GM23338 (cell line): ENCODE measurements around the gene TAF10. TPM values are rescaled to one million over a fixed set of nuclear protein-coding genes. Genes with fewer than 3 reads are reported as not detected.
A peak's percentile ranks its signal among the peaks of the same experiment; 100 is the strongest.

Experiments used
- ATAC-seq: fragments of 200-7000 bp; cut with Tn5 transposase; 3 replicates; pipeline ENCODE4 v1.9.1; 2020
- DNase-seq: peaks from one replicate; pipeline ENCODE4 v3.0.0-alpha.2; 2015; ENCODE audit warnings: low spot score
- H2AFZ ChIP-seq: fragments of 200-600 bp; sonication (generic); 2 replicates; pipeline ENCODE4 v1.8.0; 2016; ENCODE audit warnings: antibody characterized with exemption, mild to moderate bottlenecking, moderate library complexity
- H3F3A ChIP-seq: fragments of 200-600 bp; sonication (generic); replicated peaks from 2 replicates; pipeline ENCODE4 v1.8.0; 2017; ENCODE audit warnings: antibody characterized with exemption, mixed run types, low read depth
- H3K27ac ChIP-seq: fragments of 200-600 bp; sonication (generic); 2 replicates; pipeline ENCODE4 v1.6.1; 2016; ENCODE audit warnings: low read depth
- H3K27me3 ChIP-seq: fragments of 200-600 bp; sonication (generic); 2 replicates; pipeline ENCODE4 v1.8.0; 2016; ENCODE audit warnings: mild to moderate bottlenecking, mixed run types, moderate library complexity; ENCODE audit not compliant: insufficient read depth
- H3K36me3 ChIP-seq: fragments of 200-600 bp; sonication (generic); 2 replicates; pipeline ENCODE4 v1.8.0; 2016; ENCODE audit warnings: mild to moderate bottlenecking; ENCODE audit not compliant: insufficient read depth
- H3K4me1 ChIP-seq: fragments of 200-600 bp; sonication (generic); 2 replicates; pipeline ENCODE4 v1.8.0; 2016; ENCODE audit warnings: mild to moderate bottlenecking, moderate library complexity; ENCODE audit not compliant: insufficient read depth
- H3K4me2 ChIP-seq: fragments of 200-600 bp; sonication (generic); 2 replicates; pipeline ENCODE4 v1.7.1; 2017; ENCODE audit warnings: mixed run types
- H3K4me3 ChIP-seq: fragments of 200-600 bp; sonication (generic); 2 replicates; pipeline ENCODE4 v1.6.1; 2016; ENCODE audit warnings: mixed run types
- H3K79me2 ChIP-seq: fragments of 200-600 bp; sonication (generic); replicated peaks from 2 replicates; pipeline ENCODE4 v1.8.0; 2017; ENCODE audit warnings: mild to moderate bottlenecking; ENCODE audit not compliant: insufficient read depth
- H3K9me2 ChIP-seq: fragments of 200-600 bp; sonication (generic); 2 replicates; pipeline ENCODE4 v1.8.0; 2017; ENCODE audit not compliant: insufficient read depth
- H4K20me1 ChIP-seq: fragments of 200-600 bp; sonication (generic); replicated peaks from 2 replicates; pipeline ENCODE4 v1.8.0; 2017; ENCODE audit warnings: mild to moderate bottlenecking; ENCODE audit not compliant: insufficient read depth
- H3K27ac Mint-ChIP-seq: 2 replicates; pipeline ENCODE4 v1.8.0; 2020; ENCODE audit warnings: inconsistent platforms, mild to moderate bottlenecking, moderate library complexity, mixed read lengths
- H3K27me3 Mint-ChIP-seq: 3 replicates; pipeline ENCODE4 v1.8.0; 2022; ENCODE audit warnings: low read depth, mild to moderate bottlenecking, moderate library complexity, mixed read lengths, inconsistent platforms; ENCODE audit not compliant: insufficient read depth, poor library complexity
- H3K36me3 Mint-ChIP-seq: 3 replicates; pipeline ENCODE4 v1.8.0; 2021; ENCODE audit warnings: low read depth, mild to moderate bottlenecking, inconsistent platforms, moderate library complexity, mixed read lengths
- H3K4me1 Mint-ChIP-seq: 3 replicates; pipeline ENCODE4 v1.8.0; 2020; ENCODE audit warnings: mild to moderate bottlenecking, inconsistent platforms, mixed read lengths
- H3K4me3 Mint-ChIP-seq: 3 replicates; pipeline ENCODE4 v1.8.0; 2021; ENCODE audit warnings: moderate library complexity, mild to moderate bottlenecking, inconsistent platforms, mixed read lengths
- H3K9me3 Mint-ChIP-seq: 3 replicates; pipeline ENCODE4 v1.8.0; 2020; ENCODE audit warnings: moderate library complexity, mild to moderate bottlenecking, inconsistent platforms, mixed read lengths
- CREB1 ChIP-seq: fragments of 250-450 bp; sonication (Bioruptor Pico); IDR thresholded peaks from 2 replicates; pipeline ENCODE4 v1.5.0; 2020; ENCODE audit warnings: low read depth, mild to moderate bottlenecking, moderate library complexity
- ETS1 ChIP-seq: IDR thresholded peaks from 2 replicates; pipeline ENCODE4 v1.6.1; 2016; ENCODE audit warnings: antibody characterized with exemption
- EZH2 ChIP-seq: fragments of 200-600 bp; sonication (generic); IDR thresholded peaks from one replicate; pipeline ENCODE4 v1.8.0; 2017; ENCODE audit warnings: antibody characterized with exemption, mild to moderate bottlenecking, low read depth; ENCODE audit not compliant: unreplicated experiment
- EZH2phosphoT487 ChIP-seq: fragments of 200-600 bp; sonication (generic); IDR thresholded peaks from one replicate; pipeline ENCODE4 v1.8.1; 2018; ENCODE audit warnings: antibody characterized with exemption; ENCODE audit not compliant: unreplicated experiment
- JUNB ChIP-seq: IDR thresholded peaks from one replicate; pipeline ENCODE4 v1.6.1; 2016; ENCODE audit warnings: antibody characterized with exemption; ENCODE audit not compliant: unreplicated experiment
- NANOG ChIP-seq: IDR thresholded peaks from 2 replicates; pipeline ENCODE4 v1.6.1; 2016; ENCODE audit warnings: antibody characterized with exemption, borderline replicate concordance
- POLR2AphosphoS5 ChIP-seq: IDR thresholded peaks from 2 replicates; pipeline ENCODE4 v1.6.1; 2016; ENCODE audit warnings: antibody characterized with exemption, low read depth
- STAT1 ChIP-seq: IDR thresholded peaks from one replicate; pipeline ENCODE4 v1.6.1; 2016; ENCODE audit warnings: antibody characterized with exemption; ENCODE audit not compliant: unreplicated experiment
- ZNF114 ChIP-seq: fragments of 250-450 bp; sonication (Bioruptor Pico); IDR thresholded peaks from 2 replicates; pipeline ENCODE4 v1.5.0; 2020; ENCODE audit warnings: mild to moderate bottlenecking, moderate library complexity
- ZNF331 ChIP-seq: fragments of 250-450 bp; sonication (Bioruptor Pico); IDR thresholded peaks from 2 replicates; pipeline ENCODE4 v1.5.0; 2020; ENCODE audit warnings: low read depth, mild to moderate bottlenecking, moderate library complexity
- polyA plus RNA-seq: library from polyadenylated mRNA; unstranded; fragments of >200 nt; fragmentation: Nextera tagmentation; extraction: Ambion mirVana; gene quantifications from 2 replicates; pipeline ENCODE4 v1.2.1, GENCODE V29; 2016
- total RNA-seq: library from RNA; depleted of rRNA; stranded (reverse); fragments of >200 nt; shearing (Covaris generic); gene quantifications from 2 replicates; pipeline ENCODE4 v1.2.3, GENCODE V29; 2014
- TF ChIP-seq, protein P1 (sequence below): IDR thresholded peaks from one replicate; pipeline ENCODE4 v1.6.1; 2018; ENCODE audit warnings: antibody characterized with exemption; ENCODE audit not compliant: unreplicated experiment

Gene TAF10
- total and polyA plus RNA-seq, 2 experiments from 2014 or later: 108 to 253 TPM

GRCh38 chr11:6647836-6648235, 35.8 kb upstream of the TAF10 start (continued):
- TF ChIP-seq CREB1 (CRISPR knock-in tag) (no peak), EZH2phosphoT487 (no peak), NANOG (no peak), EZH2 (no peak), JUNB (no peak), POLR2AphosphoS5 (no peak)
- TF ChIP-seq, protein P1, sequence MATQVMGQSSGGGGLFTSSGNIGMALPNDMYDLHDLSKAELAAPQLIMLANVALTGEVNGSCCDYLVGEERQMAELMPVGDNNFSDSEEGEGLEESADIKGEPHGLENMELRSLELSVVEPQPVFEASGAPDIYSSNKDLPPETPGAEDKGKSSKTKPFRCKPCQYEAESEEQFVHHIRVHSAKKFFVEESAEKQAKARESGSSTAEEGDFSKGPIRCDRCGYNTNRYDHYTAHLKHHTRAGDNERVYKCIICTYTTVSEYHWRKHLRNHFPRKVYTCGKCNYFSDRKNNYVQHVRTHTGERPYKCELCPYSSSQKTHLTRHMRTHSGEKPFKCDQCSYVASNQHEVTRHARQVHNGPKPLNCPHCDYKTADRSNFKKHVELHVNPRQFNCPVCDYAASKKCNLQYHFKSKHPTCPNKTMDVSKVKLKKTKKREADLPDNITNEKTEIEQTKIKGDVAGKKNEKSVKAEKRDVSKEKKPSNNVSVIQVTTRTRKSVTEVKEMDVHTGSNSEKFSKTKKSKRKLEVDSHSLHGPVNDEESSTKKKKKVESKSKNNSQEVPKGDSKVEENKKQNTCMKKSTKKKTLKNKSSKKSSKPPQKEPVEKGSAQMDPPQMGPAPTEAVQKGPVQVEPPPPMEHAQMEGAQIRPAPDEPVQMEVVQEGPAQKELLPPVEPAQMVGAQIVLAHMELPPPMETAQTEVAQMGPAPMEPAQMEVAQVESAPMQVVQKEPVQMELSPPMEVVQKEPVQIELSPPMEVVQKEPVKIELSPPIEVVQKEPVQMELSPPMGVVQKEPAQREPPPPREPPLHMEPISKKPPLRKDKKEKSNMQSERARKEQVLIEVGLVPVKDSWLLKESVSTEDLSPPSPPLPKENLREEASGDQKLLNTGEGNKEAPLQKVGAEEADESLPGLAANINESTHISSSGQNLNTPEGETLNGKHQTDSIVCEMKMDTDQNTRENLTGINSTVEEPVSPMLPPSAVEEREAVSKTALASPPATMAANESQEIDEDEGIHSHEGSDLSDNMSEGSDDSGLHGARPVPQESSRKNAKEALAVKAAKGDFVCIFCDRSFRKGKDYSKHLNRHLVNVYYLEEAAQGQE: no peak

GRCh38 chr11:6646918-6647679, 35.1 kb upstream of the TAF10 start:
- Histone ChIP-seq H3K79me2 (no peaks in the 10 kb centered on the region), H3K4me1 (peaks cover 13% of the 10 kb centered on the region; the same call in 1 of the 2 replicates), H3K27ac (no peak overlapping the region), H3K36me3 (no peaks in the 10 kb centered on the region), H3F3A (no peaks in the 10 kb centered on the region), H4K20me1 (no peaks in the 10 kb centered on the region), H3K4me3 (peak overlapping the region; percentile 27; the same call in 1 of the 2 replicates), H3K27me3 (peaks cover 9% of the 10 kb centered on the region; the same call in 1 of the 2 replicates), H3K9me2 (0 out of 2 replicates have a peak, but pooled peaks cover 7% of the 10 kb centered on the region), H2AFZ (peak overlapping the region; percentile 63; the same call in 1 of the 2 replicates), H3K4me2 (peak overlapping the region; percentile 67)
- no peak overlapping the region for H3K27ac Mint-ChIP-seq
- DNase-seq: peak; percentile 43
- H3K4me1 Mint-ChIP-seq: no peaks in the 10 kb centered on the region
- ATAC-seq: peak; percentile 85
- TF ChIP-seq JUNB: no peak
- no peaks in the 10 kb centered on the region for H3K9me3 Mint-ChIP-seq
- no peaks in the 10 kb centered on the region for H3K27me3 Mint-ChIP-seq
- H3K36me3 Mint-ChIP-seq: no peaks in the 10 kb centered on the region
- no peak overlapping the region for H3K4me3 Mint-ChIP-seq

GRCh38 chr11:6646576-6646917, 34.5 kb upstream of the TAF10 start:
- H3K27me3 ChIP-seq: 0 out of 2 replicates have a peak, but pooled peaks cover 5% of the 10 kb centered on the region
- H3K27ac Mint-ChIP-seq: no peak overlapping the region
- DNase-seq (peak; percentile 29), ATAC-seq (peak; percentile 22)
- no peaks in the 10 kb centered on the region for H3K9me3 Mint-ChIP-seq
- H4K20me1 ChIP-seq: no peaks in the 10 kb centered on the region
- peak overlapping the region; percentile 27; the same call in 1 of the 2 replicates for H3K4me3 ChIP-seq
- 0 out of 2 replicates have a peak, but pooled peaks cover 7% of the 10 kb centered on the region for H3K9me2 ChIP-seq
- H3K27ac ChIP-seq: no peak overlapping the region
- H3K36me3 ChIP-seq: no peaks in the 10 kb centered on the region
- H3K4me3 Mint-ChIP-seq: no peak overlapping the region
- no peaks in the 10 kb centered on the region for H3K27me3 Mint-ChIP-seq
- peaks cover 13% of the 10 kb centered on the region; the same call in 1 of the 2 replicates for H3K4me1 ChIP-seq
- H3K79me2 ChIP-seq: no peaks in the 10 kb centered on the region
- H3K36me3 Mint-ChIP-seq: no peaks in the 10 kb centered on the region
- H3K4me1 Mint-ChIP-seq: no peaks in the 10 kb centered on the region
- H3K4me2 ChIP-seq: peak overlapping the region; percentile 67
- no peaks in the 10 kb centered on the region for H3F3A ChIP-seq
- H2AFZ ChIP-seq: peak overlapping the region; percentile 63; the same call in 1 of the 2 replicates
- TF ChIP-seq POLR2AphosphoS5 (no peak), CREB1 (CRISPR knock-in tag) (no peak), ZNF331 (CRISPR knock-in tag) (no peak), NANOG (no peak), STAT1 (no peak), ZNF114 (no peak), ETS1 (no peak), EZH2 (no peak)
- TF ChIP-seq, protein P1: no peak
